Measurements from ENCODE around the gene IL1RAPL1. TPM values are rescaled to one million over a fixed set of nuclear protein-coding genes. Genes with fewer than 3 reads are reported as not detected.

IL1RAPL1 gene
- total and polyA plus RNA-seq, 2 experiments from 2014 or later = 0.18 to 0.49 TPM

DNA sequence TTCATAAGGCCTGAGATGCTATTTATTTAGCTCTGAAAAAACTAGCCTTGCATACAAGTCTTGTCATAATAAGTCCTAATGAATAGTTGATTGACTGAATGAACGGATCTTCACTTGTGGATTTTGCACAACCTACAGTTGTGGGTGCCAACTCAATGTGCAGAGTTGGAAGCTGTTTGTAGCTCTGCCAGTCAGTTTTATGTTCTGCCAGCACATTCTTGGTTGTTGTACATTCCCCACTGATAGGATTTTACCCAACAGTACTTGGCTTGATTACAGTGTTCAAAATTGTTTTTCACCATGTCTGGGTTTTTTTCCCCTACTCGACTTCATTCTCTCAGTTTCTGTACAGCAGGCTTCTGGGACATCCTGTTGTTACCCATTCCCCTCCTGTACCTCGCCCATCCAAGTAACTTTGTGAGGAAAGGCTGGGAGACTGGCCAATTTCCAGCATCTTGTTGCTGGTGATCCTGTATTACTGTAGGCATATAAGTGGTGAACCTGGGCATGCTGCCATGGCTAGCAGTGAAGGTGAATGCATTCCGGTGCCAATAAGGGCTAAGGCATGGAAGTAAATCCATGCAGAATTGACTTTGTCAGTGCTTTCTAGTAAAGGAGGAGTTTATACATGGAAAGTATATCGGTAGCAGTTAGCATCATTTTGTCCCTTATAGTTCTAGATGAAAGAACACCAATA, 22.8 kb downstream of the IL1RAPL1 start (continued):
- TF ChIP-seq, protein P1, sequence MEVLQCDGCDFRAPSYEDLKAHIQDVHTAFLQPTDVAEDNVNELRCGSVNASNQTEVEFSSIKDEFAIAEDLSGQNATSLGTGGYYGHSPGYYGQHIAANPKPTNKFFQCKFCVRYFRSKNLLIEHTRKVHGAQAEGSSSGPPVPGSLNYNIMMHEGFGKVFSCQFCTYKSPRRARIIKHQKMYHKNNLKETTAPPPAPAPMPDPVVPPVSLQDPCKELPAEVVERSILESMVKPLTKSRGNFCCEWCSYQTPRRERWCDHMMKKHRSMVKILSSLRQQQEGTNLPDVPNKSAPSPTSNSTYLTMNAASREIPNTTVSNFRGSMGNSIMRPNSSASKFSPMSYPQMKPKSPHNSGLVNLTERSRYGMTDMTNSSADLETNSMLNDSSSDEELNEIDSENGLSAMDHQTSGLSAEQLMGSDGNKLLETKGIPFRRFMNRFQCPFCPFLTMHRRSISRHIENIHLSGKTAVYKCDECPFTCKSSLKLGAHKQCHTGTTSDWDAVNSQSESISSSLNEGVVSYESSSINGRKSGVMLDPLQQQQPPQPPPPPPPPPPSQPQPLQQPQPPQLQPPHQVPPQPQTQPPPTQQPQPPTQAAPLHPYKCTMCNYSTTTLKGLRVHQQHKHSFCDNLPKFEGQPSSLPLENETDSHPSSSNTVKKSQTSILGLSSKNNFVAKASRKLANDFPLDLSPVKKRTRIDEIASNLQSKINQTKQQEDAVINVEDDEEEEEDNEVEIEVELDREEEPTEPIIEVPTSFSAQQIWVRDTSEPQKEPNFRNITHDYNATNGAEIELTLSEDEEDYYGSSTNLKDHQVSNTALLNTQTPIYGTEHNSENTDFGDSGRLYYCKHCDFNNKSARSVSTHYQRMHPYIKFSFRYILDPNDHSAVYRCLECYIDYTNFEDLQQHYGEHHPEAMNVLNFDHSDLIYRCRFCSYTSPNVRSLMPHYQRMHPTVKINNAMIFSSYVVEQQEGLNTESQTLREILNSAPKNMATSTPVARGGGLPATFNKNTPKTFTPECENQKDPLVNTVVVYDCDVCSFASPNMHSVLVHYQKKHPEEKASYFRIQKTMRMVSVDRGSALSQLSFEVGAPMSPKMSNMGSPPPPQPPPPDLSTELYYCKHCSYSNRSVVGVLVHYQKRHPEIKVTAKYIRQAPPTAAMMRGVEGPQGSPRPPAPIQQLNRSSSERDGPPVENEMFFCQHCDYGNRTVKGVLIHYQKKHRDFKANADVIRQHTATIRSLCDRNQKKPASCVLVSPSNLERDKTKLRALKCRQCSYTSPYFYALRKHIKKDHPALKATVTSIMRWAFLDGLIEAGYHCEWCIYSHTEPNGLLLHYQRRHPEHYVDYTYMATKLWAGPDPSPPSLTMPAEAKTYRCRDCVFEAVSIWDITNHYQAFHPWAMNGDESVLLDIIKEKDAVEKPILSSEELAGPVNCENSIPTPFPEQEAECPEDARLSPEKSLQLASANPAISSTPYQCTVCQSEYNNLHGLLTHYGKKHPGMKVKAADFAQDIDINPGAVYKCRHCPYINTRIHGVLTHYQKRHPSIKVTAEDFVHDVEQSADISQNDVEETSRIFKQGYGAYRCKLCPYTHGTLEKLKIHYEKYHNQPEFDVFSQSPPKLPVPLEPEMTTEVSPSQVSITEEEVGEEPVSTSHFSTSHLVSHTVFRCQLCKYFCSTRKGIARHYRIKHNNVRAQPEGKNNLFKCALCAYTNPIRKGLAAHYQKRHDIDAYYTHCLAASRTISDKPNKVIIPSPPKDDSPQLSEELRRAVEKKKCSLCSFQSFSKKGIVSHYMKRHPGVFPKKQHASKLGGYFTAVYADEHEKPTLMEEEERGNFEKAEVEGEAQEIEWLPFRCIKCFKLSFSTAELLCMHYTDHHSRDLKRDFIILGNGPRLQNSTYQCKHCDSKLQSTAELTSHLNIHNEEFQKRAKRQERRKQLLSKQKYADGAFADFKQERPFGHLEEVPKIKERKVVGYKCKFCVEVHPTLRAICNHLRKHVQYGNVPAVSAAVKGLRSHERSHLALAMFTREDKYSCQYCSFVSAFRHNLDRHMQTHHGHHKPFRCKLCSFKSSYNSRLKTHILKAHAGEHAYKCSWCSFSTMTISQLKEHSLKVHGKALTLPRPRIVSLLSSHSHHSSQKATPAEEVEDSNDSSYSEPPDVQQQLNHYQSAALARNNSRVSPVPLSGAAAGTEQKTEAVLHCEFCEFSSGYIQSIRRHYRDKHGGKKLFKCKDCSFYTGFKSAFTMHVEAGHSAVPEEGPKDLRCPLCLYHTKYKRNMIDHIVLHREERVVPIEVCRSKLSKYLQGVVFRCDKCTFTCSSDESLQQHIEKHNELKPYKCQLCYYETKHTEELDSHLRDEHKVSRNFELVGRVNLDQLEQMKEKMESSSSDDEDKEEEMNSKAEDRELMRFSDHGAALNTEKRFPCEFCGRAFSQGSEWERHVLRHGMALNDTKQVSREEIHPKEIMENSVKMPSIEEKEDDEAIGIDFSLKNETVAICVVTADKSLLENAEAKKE (CRISPR knock-in tag; IDR thresholded peaks at IDR 0.05) = no peak
- TF ChIP-seq ZNF114 (CRISPR knock-in tag; IDR thresholded peaks at IDR 0.05) (no peak), EZH2phosphoT487 (IDR thresholded peaks at IDR 0.05; ENCODE audit: unreplicated experiment) (no peak)

DNA sequence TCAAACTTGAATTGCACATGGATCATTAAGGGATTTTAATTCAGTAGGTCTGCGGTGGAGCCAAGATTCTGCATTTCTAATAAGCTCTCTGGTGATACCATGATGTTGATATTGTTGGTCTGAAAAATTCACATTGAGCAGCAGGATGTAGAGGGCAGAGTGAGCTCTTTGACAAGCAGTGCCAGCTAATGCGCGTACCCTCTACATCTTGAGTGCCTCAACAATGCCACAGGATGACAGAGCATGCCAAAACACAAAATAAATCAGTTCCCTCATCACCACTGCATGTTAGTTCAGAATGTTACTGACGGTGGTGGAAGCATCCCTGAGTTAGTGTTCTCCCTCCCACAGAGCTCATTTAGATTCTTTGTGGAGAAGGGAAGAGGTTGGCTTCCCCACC, 23.5 kb downstream of the IL1RAPL1 start:
- TF ChIP-seq NANOG (IDR thresholded peaks at IDR 0.05; ENCODE audit: borderline replicate concordance) (no peak), JUNB (IDR thresholded peaks at IDR 0.05; ENCODE audit: unreplicated experiment) (no peak), EZH2phosphoT487 (IDR thresholded peaks at IDR 0.05; ENCODE audit: unreplicated experiment) (no peak), ZNF114 (CRISPR knock-in tag; IDR thresholded peaks at IDR 0.05) (no peak), POLR2AphosphoS5 (IDR thresholded peaks at IDR 0.05; ENCODE audit: low read depth) (no peak)
- TF ChIP-seq, protein P2, sequence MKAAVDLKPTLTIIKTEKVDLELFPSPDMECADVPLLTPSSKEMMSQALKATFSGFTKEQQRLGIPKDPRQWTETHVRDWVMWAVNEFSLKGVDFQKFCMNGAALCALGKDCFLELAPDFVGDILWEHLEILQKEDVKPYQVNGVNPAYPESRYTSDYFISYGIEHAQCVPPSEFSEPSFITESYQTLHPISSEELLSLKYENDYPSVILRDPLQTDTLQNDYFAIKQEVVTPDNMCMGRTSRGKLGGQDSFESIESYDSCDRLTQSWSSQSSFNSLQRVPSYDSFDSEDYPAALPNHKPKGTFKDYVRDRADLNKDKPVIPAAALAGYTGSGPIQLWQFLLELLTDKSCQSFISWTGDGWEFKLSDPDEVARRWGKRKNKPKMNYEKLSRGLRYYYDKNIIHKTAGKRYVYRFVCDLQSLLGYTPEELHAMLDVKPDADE (IDR thresholded peaks at IDR 0.05) = no peak
- TF ChIP-seq, protein P3, sequence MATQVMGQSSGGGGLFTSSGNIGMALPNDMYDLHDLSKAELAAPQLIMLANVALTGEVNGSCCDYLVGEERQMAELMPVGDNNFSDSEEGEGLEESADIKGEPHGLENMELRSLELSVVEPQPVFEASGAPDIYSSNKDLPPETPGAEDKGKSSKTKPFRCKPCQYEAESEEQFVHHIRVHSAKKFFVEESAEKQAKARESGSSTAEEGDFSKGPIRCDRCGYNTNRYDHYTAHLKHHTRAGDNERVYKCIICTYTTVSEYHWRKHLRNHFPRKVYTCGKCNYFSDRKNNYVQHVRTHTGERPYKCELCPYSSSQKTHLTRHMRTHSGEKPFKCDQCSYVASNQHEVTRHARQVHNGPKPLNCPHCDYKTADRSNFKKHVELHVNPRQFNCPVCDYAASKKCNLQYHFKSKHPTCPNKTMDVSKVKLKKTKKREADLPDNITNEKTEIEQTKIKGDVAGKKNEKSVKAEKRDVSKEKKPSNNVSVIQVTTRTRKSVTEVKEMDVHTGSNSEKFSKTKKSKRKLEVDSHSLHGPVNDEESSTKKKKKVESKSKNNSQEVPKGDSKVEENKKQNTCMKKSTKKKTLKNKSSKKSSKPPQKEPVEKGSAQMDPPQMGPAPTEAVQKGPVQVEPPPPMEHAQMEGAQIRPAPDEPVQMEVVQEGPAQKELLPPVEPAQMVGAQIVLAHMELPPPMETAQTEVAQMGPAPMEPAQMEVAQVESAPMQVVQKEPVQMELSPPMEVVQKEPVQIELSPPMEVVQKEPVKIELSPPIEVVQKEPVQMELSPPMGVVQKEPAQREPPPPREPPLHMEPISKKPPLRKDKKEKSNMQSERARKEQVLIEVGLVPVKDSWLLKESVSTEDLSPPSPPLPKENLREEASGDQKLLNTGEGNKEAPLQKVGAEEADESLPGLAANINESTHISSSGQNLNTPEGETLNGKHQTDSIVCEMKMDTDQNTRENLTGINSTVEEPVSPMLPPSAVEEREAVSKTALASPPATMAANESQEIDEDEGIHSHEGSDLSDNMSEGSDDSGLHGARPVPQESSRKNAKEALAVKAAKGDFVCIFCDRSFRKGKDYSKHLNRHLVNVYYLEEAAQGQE (IDR thresholded peaks at IDR 0.05; ENCODE audit: unreplicated experiment) = no peak
- Histone ChIP-seq H3K27me3 (ENCODE audit: insufficient read depth) (no peaks in the 10 kb centered on the region), H3K4me3 (no peak overlapping the region), H2AFZ (no peak overlapping the region), H4K20me1 (replicated peaks; ENCODE audit: insufficient read depth) (no peaks in the 10 kb centered on the region), H3K27ac (ENCODE audit: low read depth) (no peak overlapping the region), H3F3A (replicated peaks; ENCODE audit: low read depth) (no peaks in the 10 kb centered on the region), H3K4me2 (no peak overlapping the region), H3K9me2 (ENCODE audit: insufficient read depth) (no peaks in the 10 kb centered on the region), H3K4me1 (ENCODE audit: insufficient read depth) (no peaks in the 10 kb centered on the region), H3K79me2 (replicated peaks; ENCODE audit: insufficient read depth) (no peaks in the 10 kb centered on the region), H3K36me3 (ENCODE audit: insufficient read depth) (no peaks in the 10 kb centered on the region)
- Mint-ChIP-seq H3K4me3 (no peak overlapping the region), H3K4me1 (no peaks in the 10 kb centered on the region), H3K36me3 (ENCODE audit: low read depth) (no peaks in the 10 kb centered on the region), H3K27ac (no peak overlapping the region), H3K9me3 (no peaks in the 10 kb centered on the region), H3K27me3 (ENCODE audit: insufficient read depth, low read depth, poor library complexity) (peaks cover 2% of the 10 kb centered on the region)
- ATAC-seq = no peak
- no peak for DNase-seq (ENCODE audit: low spot score)

Measured in GM23338 (cell line).